Measurements from ENCODE around the gene PPP2R3B. TPM values are rescaled to one million over a fixed set of nuclear protein-coding genes. Genes with fewer than 3 reads are reported as not detected.

The PPP2R3B gene
- total RNA-seq, 2 donors from 2014 or later = 20.6 to 73.2 TPM

GRCh38 chrX:350534-351323 lies 36.0 kb downstream of the PPP2R3B start:
- 96% methylated on average over 61 of the region's 61 CpGs for WGBS
- no peak for DNase-seq (ENCODE audit: low spot score)
- TF ChIP-seq POLR2AphosphoS5 (IDR thresholded peaks at IDR 0.05) (no peak), CTCF (IDR thresholded peaks at IDR 0.05) (no peak), POLR2A (IDR thresholded peaks at IDR 0.05) (no peak)

GRCh38 chrX:350148-350533 lies 36.6 kb downstream of the PPP2R3B start:
- Histone ChIP-seq H3K27me3 (replicated peaks; ENCODE audit: insufficient read depth) (no peaks in the 10 kb centered on the region), H3K36me3 (no peaks in the 10 kb centered on the region), H3K4me3 (no peak overlapping the region), H3K27ac (no peak overlapping the region), H3K9me3 (no peaks in the 10 kb centered on the region), H3K4me1 (replicated peaks) (no peaks in the 10 kb centered on the region)
- intact Hi-C loops (cut with DNase I) = no loop called here
- TF ChIP-seq CTCF (IDR thresholded peaks at IDR 0.05) (no peak), POLR2AphosphoS5 (IDR thresholded peaks at IDR 0.05) (no peak), POLR2A (IDR thresholded peaks at IDR 0.05) (no peak)
- 92% methylated on average over 20 of the region's 20 CpGs for WGBS
- no peak for DNase-seq (ENCODE audit: low spot score)

More at GRCh38 chrX:350534-351323, 36.0 kb downstream of the PPP2R3B start:
- Histone ChIP-seq H3K36me3 (no peaks in the 10 kb centered on the region), H3K27ac (no peak overlapping the region), H3K27me3 (replicated peaks; ENCODE audit: insufficient read depth) (no peaks in the 10 kb centered on the region), H3K9me3 (no peaks in the 10 kb centered on the region), H3K4me3 (no peak overlapping the region), H3K4me1 (replicated peaks) (no peaks in the 10 kb centered on the region)
- intact Hi-C loops (cut with DNase I) = no loop called here

- no peak overlapping the region for H3K27ac ChIP-seq
- H3K4me3 ChIP-seq = no peak overlapping the region
- intact Hi-C loops (cut with DNase I) = no loop called here
- H3K36me3 ChIP-seq = no peaks in the 10 kb centered on the region
- no peaks in the 10 kb centered on the region for H3K9me3 ChIP-seq
- no peaks in the 10 kb centered on the region for H3K27me3 ChIP-seq (replicated peaks; ENCODE audit: insufficient read depth)
- no peaks in the 10 kb centered on the region for H3K4me1 ChIP-seq (replicated peaks)
- WGBS = 83% methylated on average over 10 of the region's 10 CpGs
- TF ChIP-seq POLR2AphosphoS5 (IDR thresholded peaks at IDR 0.05) = no peak
- no peak for TF ChIP-seq CTCF (IDR thresholded peaks at IDR 0.05)
- no peak for TF ChIP-seq POLR2A (IDR thresholded peaks at IDR 0.05)
- no peak for DNase-seq (ENCODE audit: low spot score)
Measured at GRCh38 chrX:349702-350101, 37.0 kb downstream of the PPP2R3B start.

GRCh38 chrX:349196-349595 lies 37.5 kb downstream of the PPP2R3B start:
- Histone ChIP-seq H3K9me3 (no peaks in the 10 kb centered on the region), H3K36me3 (no peaks in the 10 kb centered on the region), H3K4me3 (no peak overlapping the region), H3K27ac (no peak overlapping the region), H3K27me3 (replicated peaks; ENCODE audit: insufficient read depth) (no peaks in the 10 kb centered on the region), H3K4me1 (replicated peaks) (no peaks in the 10 kb centered on the region)
- 94% methylated on average over 15 of the region's 18 CpGs for whole genome bisulfite sequencing
- no peak for DNase-seq (ENCODE audit: low spot score)
- intact Hi-C loops (cut with DNase I) = no loop called here
- TF ChIP-seq CTCF (IDR thresholded peaks at IDR 0.05) (no peak), POLR2AphosphoS5 (IDR thresholded peaks at IDR 0.05) (no peak), POLR2A (IDR thresholded peaks at IDR 0.05) (no peak)
